ENCODE measurements around the gene SH3GL1. TPM values are rescaled to one million over a fixed set of nuclear protein-coding genes. Genes with fewer than 3 reads are reported as not detected.

Gene SH3GL1
- total and polyA plus RNA-seq, 10 donors, result 26.1 to 77.4 (median 42.1) TPM

- DNase-seq, result peak; percentile 92
- Histone ChIP-seq H3K9me3 (no peaks in the 10 kb centered on the region), H3K27me3 (replicated peaks in 1 of 7) (no peaks in the 10 kb centered on the region), H3K4me1 (peaks cover 66 to 80% (median 69%) of the 10 kb centered on the region in 6 donors), H3K4me3 (peak overlapping the region; percentile 16 to 66 (median 26)), H3K27ac (peak overlapping the region; percentile 77 to 92 (median 86)), H3K36me3 (peaks cover 0 to 64% (median 25%) of the 10 kb centered on the region in 6 donors)
- intact Hi-C loops (cut with DNase I; ENCODE audit: low total_unique reads), result no loop called here
- TF ChIP-seq POLR2A (IDR thresholded peaks at IDR 0.05) (peak in 1 of 3 donors; percentile 15), CTCF (IDR thresholded peaks at IDR 0.05 in 8 of 11, conservative IDR thresholded peaks at IDR 0.05 in 3 of 11) (peak in 2 of 11 experiments; percentile 19 to 24), POLR2AphosphoS5 (IDR thresholded peaks at IDR 0.05) (peak; percentile 84 to 86 (median 86))
- 9 to 19% (median 11%) methylated on average over 11 to 25 of the region's 25 CpGs for WGBS, 5 donors
These were observed 31.0 kb downstream of the SH3GL1 start for GRCh38 chr19:4369109-4369887.

GRCh38 chr19:4368128-4368820 lies 32.1 kb downstream of the SH3GL1 start:
- intact Hi-C loops (cut with DNase I; ENCODE audit: low total_unique reads), result no loop called here
- H3K4me1 ChIP-seq, result peaks cover 56 to 69% (median 58%) of the 10 kb centered on the region in 6 donors

GRCh38 chr19:4367781-4368127 lies 32.6 kb downstream of the SH3GL1 start:
- 82 to 88% (median 83%) methylated on average over 7 to 13 of the region's 13 CpGs for WGBS, 5 donors
- no peak for DNase-seq
- Histone ChIP-seq H3K4me3 (no peak overlapping the region), H3K27ac (peak overlapping the region in 7 of 8 donors; percentile 77 to 92 (median 87)), H3K36me3 (peaks cover 0 to 72% (median 41%) of the 10 kb centered on the region in 6 donors), H3K27me3 (replicated peaks in 1 of 7) (no peaks in the 10 kb centered on the region), H3K9me3 (no peaks in the 10 kb centered on the region), H3K4me1 (peaks cover 51 to 64% (median 53%) of the 10 kb centered on the region in 6 donors)
- intact Hi-C loops (cut with DNase I; ENCODE audit: low total_unique reads), result no loop called here
- TF ChIP-seq POLR2A (IDR thresholded peaks at IDR 0.05), result no peak
- TF ChIP-seq CTCF (IDR thresholded peaks at IDR 0.05 in 8 of 11, conservative IDR thresholded peaks at IDR 0.05 in 3 of 11), result no peak
- no peak for TF ChIP-seq POLR2AphosphoS5 (IDR thresholded peaks at IDR 0.05)

More at GRCh38 chr19:4368128-4368820, 32.1 kb downstream of the SH3GL1 start:
- no peak for TF ChIP-seq POLR2A (IDR thresholded peaks at IDR 0.05)
- TF ChIP-seq CTCF (IDR thresholded peaks at IDR 0.05 in 8 of 11, conservative IDR thresholded peaks at IDR 0.05 in 3 of 11), result no peak
- TF ChIP-seq POLR2AphosphoS5 (IDR thresholded peaks at IDR 0.05), result peak in 2 of 3 donors; percentile 44 to 75
- Histone ChIP-seq H3K9me3 (no peaks in the 10 kb centered on the region), H3K36me3 (peaks cover 0 to 69% (median 35%) of the 10 kb centered on the region in 6 donors), H3K27ac (peak overlapping the region; percentile 4 to 92 (median 86)), H3K4me3 (peak overlapping the region in 2 of 8 donors; percentile 35 to 66), H3K27me3 (replicated peaks in 1 of 7) (no peaks in the 10 kb centered on the region)
- DNase-seq, result no peak
- 39 to 63% (median 56%) methylated on average over 16 to 19 of the region's 19 CpGs for WGBS, 5 donors

- Histone ChIP-seq H3K36me3 (peaks cover 1 to 72% (median 45%) of the 10 kb centered on the region in 6 donors), H3K4me1 (peaks cover 46 to 60% (median 49%) of the 10 kb centered on the region in 6 donors), H3K9me3 (no peaks in the 10 kb centered on the region), H3K27me3 (replicated peaks in 1 of 7) (no peaks in the 10 kb centered on the region), H3K4me3 (no peak overlapping the region), H3K27ac (peak overlapping the region in 5 of 8 donors; percentile 85 to 92 (median 88))
- peak; percentile 65 for DNase-seq
- no peak for TF ChIP-seq POLR2A (IDR thresholded peaks at IDR 0.05)
- no peak for TF ChIP-seq POLR2AphosphoS5 (IDR thresholded peaks at IDR 0.05)
- no peak for TF ChIP-seq CTCF (IDR thresholded peaks at IDR 0.05 in 8 of 11, conservative IDR thresholded peaks at IDR 0.05 in 3 of 11)
- intact Hi-C loops (cut with DNase I; ENCODE audit: low total_unique reads), result no loop called here
- 90 to 95% (median 94%) methylated on average over 10 of the region's 10 CpGs for WGBS, 5 donors
These were observed 33.0 kb downstream of the SH3GL1 start for GRCh38 chr19:4367336-4367723.

Data from spleen (tissue), 11 donors.